Measurements from ENCODE around the gene QKI. TPM values are rescaled to one million over a fixed set of nuclear protein-coding genes. Genes with fewer than 3 reads are reported as not detected.
"Not testable (repeated sequence)": the region's sequence is repeated elsewhere in the genome, so short reads cannot be mapped to it uniquely, and the experiment has no call there.

The QKI gene
- total and polyA plus RNA-seq, 3 donors from 2014 or later = 148 to 366 (median 315) TPM

DNA sequence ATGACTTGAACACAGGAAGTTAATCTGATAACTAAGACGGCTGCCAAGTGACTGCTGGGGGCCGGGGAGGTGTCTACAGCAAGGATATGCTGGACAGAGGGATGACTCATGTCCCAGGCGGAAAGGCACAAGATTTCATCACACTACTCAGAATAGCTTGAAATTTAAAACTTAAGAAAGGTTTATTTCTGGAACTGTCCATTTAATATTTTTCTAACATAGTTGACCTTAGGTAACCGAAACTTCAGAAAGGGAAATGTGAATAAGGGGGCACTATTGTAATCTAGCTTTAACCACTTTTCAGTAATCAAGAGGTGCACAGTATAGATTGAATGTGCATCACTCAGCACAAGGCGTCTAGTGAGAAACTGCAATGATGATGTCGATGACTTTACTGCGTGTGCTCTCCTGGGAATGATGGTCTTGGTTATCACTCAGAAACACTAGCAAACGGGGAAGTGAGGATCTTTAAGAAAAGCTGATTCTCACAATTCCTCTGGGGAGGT lies 171.5 kb downstream of the QKI start:
- intact Hi-C loops (cut with DNase I; ENCODE audit: low total_unique reads) = no loop called here
- Histone ChIP-seq H3K4me3 (no peak overlapping the region), H3K9me3 (no peaks in the 10 kb centered on the region), H3K4me1 (no peaks in the 10 kb centered on the region), H3K27me3 (no peaks in the 10 kb centered on the region), H3K27ac (no peak overlapping the region), H3K36me3 (ENCODE audit: low read depth, missing control alignments) (no peaks in the 10 kb centered on the region)
- no peak for TF ChIP-seq POLR2A (IDR thresholded peaks at IDR 0.05)
- TF ChIP-seq, protein P1, sequence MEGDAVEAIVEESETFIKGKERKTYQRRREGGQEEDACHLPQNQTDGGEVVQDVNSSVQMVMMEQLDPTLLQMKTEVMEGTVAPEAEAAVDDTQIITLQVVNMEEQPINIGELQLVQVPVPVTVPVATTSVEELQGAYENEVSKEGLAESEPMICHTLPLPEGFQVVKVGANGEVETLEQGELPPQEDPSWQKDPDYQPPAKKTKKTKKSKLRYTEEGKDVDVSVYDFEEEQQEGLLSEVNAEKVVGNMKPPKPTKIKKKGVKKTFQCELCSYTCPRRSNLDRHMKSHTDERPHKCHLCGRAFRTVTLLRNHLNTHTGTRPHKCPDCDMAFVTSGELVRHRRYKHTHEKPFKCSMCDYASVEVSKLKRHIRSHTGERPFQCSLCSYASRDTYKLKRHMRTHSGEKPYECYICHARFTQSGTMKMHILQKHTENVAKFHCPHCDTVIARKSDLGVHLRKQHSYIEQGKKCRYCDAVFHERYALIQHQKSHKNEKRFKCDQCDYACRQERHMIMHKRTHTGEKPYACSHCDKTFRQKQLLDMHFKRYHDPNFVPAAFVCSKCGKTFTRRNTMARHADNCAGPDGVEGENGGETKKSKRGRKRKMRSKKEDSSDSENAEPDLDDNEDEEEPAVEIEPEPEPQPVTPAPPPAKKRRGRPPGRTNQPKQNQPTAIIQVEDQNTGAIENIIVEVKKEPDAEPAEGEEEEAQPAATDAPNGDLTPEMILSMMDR (IDR thresholded peaks at IDR 0.05) = no peak
- 63 to 66% methylated on average over 8 of the region's 8 CpGs for WGBS, 2 donors
- DNase-seq = no peak

DNA sequence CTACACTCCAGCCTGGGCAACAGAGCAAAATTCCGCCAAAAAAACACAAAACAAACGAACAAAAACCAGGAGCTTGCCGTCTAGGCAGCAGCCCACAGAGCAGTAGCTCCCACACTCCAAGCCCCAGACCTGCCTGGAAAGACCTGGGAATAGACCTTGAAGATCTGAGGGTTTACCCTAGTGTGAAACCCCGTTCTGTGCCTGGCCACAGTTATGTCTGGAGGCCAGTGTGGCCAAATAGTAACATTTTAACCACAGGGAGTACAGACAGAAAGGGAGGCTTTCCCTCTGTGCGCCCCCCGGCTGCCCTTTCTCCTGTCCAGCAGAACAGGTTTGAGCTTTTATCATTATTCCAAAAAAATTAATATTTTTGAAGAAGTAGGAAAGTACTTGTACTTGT lies 172.4 kb downstream of the QKI start:
- no peaks in the 10 kb centered on the region for H3K36me3 ChIP-seq (ENCODE audit: low read depth, missing control alignments)
- TF ChIP-seq, protein P1 (IDR thresholded peaks at IDR 0.05) = no peak
- TF ChIP-seq POLR2A (IDR thresholded peaks at IDR 0.05) = no peak
- 72 to 84% methylated on average over 6 of the region's 6 CpGs for WGBS, 2 donors
- no peak overlapping the region for H3K27ac ChIP-seq
- intact Hi-C loops (cut with DNase I; ENCODE audit: low total_unique reads) = no loop called here
- H3K27me3 ChIP-seq = no peaks in the 10 kb centered on the region
- DNase-seq = no peak
- H3K4me3 ChIP-seq = no peak overlapping the region
- H3K9me3 ChIP-seq = no peaks in the 10 kb centered on the region
- H3K4me1 ChIP-seq = no peaks in the 10 kb centered on the region

DNA sequence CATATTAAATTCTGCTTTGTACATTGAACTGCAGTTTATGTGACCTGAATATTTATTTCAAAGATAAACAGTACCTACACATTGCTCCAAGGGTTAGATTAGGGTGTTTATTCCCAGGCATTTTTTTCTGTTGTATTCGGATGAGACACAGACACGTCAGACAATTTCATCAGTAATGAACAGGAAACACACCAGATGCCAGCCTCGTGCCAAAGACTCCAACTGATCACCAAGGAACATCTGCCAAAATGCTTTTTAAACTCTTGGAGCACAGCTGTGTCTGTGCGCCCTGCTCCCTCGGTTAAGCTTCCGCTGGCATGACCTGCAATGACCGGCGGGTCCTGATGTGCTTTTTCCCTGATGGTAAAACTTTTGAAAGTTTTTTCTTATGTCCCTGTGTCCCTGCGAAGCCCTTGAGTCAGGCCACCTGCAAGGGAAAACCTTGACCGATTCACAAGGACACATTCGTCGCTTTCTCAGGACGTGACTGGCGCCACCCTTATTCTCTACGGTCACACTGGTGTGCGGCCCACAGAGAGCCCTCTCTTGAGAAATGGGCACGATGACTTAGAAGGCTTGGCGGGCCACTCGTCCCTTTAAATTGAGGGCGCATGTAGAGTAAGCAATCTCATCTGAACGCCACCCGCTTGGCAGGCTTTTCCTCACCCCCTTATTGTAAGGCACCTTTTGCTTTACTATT lies 173.9 kb downstream of the QKI start:
- TF ChIP-seq, protein P1 (IDR thresholded peaks at IDR 0.05) = no peak
- TF ChIP-seq POLR2A (IDR thresholded peaks at IDR 0.05) = no peak
- no peaks in the 10 kb centered on the region for H3K9me3 ChIP-seq
- DNase-seq = no peak
- no peak overlapping the region for H3K27ac ChIP-seq
- no peaks in the 10 kb centered on the region for H3K36me3 ChIP-seq (ENCODE audit: low read depth, missing control alignments)
- no peak overlapping the region for H3K4me3 ChIP-seq
- WGBS, 2 donors = 52 to 70% methylated on average over 22 of the region's 22 CpGs
- H3K27me3 ChIP-seq = no peaks in the 10 kb centered on the region
- no peaks in the 10 kb centered on the region for H3K4me1 ChIP-seq
- intact Hi-C loops (cut with DNase I; ENCODE audit: low total_unique reads) = no loop called here

DNA sequence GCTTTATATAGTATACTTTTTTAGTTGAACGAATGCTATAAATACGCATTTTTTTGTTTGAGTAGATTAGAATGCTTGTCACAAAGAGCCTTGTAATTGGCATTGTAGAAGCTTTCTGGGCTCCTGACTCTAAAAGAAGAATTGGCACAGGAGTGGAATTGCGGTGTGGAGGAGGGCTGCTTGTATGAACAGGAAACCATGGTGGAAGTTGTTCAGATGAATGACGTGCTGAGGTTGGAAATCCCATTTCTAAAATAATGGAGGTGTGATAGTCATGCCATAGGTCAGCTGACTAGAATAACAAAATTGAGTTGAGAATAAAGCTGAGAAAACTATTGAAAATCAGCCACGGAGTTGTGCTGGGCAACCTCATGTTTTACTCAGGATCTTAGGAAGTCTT lies 174.9 kb downstream of the QKI start:
- intact Hi-C loops (cut with DNase I; ENCODE audit: low total_unique reads) = no loop called here
- no peaks in the 10 kb centered on the region for H3K36me3 ChIP-seq (ENCODE audit: low read depth, missing control alignments)
- no peaks in the 10 kb centered on the region for H3K27me3 ChIP-seq
- no peak overlapping the region for H3K27ac ChIP-seq
- H3K4me3 ChIP-seq = no peak overlapping the region
- 52 to 57% methylated on average over 5 of the region's 5 CpGs for WGBS, 2 donors
- TF ChIP-seq, protein P1 (IDR thresholded peaks at IDR 0.05) = no peak
- TF ChIP-seq POLR2A (IDR thresholded peaks at IDR 0.05) = no peak
- no peak for DNase-seq
- no peaks in the 10 kb centered on the region for H3K4me1 ChIP-seq
- no peaks in the 10 kb centered on the region for H3K9me3 ChIP-seq

DNA sequence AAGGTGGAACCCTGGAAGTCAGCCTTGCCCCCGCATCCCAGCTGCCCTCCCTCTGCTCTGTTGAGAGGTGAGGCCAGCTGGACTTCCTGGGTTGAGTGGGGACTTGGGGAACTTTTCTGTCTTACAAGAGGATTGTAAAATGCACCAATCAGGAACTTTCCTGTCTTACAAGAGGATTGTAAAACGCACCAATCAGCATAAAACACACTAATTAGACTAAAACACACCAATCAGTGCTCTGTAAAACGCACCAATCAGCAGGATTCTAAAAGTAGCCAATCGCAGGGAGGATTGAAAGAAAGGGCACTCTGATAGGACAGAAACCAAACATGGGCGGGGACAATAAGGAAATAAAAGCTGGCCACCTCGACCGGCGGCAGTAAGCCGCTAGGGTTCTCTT lies 175.6 kb downstream of the QKI start:
- H3K9me3 ChIP-seq; H3K27ac ChIP-seq; H3K27me3 ChIP-seq; H3K4me1 ChIP-seq; H3K36me3 ChIP-seq (ENCODE audit: low read depth, missing control alignments); intact Hi-C loops (cut with DNase I; ENCODE audit: low total_unique reads): not testable (repeated sequence)
- DNase-seq = peak; percentile 46
- 67 to 83% methylated on average over 9 of the region's 9 CpGs for WGBS, 2 donors
- H3K4me3 ChIP-seq = peak overlapping the region; percentile 18 to 43
